HepG2 (cell line): ENCODE data around the gene PSMD4. TPM values are rescaled to one million over a fixed set of nuclear protein-coding genes. Genes with fewer than 3 reads are reported as not detected.

Source experiments
- DDIT3 ChIP-seq: sonication (generic); formaldehyde crosslinking; IDR thresholded peaks from 2 replicates; pipeline ENCODE4 v1.4.0; 2020; ENCODE audit warnings: mild to moderate bottlenecking, missing genetic modification reagents
- GATAD1 ChIP-seq: IDR thresholded peaks from 2 replicates; pipeline ENCODE4 v1.6.1; 2016; ENCODE audit warnings: missing genetic modification reagents, missing compliant biosample characterization
- IRF1 ChIP-seq: sonication (generic); formaldehyde crosslinking; IDR thresholded peaks from 2 replicates; pipeline ENCODE4 v1.4.0; 2020; ENCODE audit warnings: low read depth, mild to moderate bottlenecking, missing genetic modification reagents
- KDM5B ChIP-seq: sonication (generic); formaldehyde crosslinking; IDR thresholded peaks from 2 replicates; pipeline ENCODE4 v1.4.0; 2020; ENCODE audit warnings: missing genetic modification reagents, mild to moderate bottlenecking, borderline replicate concordance
- KDM6A ChIP-seq: IDR thresholded peaks from 2 replicates; pipeline ENCODE4 v1.6.1; 2016; ENCODE audit warnings: low read depth
- NCOA2 ChIP-seq: sonication (generic); formaldehyde crosslinking; IDR thresholded peaks from 2 replicates; pipeline ENCODE4 v1.8.0; 2022; ENCODE audit warnings: inconsistent platforms
- NFKBIZ ChIP-seq: IDR thresholded peaks from 2 replicates; pipeline ENCODE4 v1.6.1; 2018; ENCODE audit warnings: missing genetic modification reagents, missing compliant biosample characterization
- PAX8 ChIP-seq: sonication (generic); formaldehyde crosslinking; IDR thresholded peaks from 2 replicates; pipeline ENCODE4 v1.8.0; 2022; ENCODE audit warnings: mild to moderate bottlenecking, missing genetic modification reagents, borderline replicate concordance
- PPARG ChIP-seq: conservative IDR thresholded peaks from 2 replicates; pipeline ENCODE4 v1.6.1; 2016; ENCODE audit warnings: missing biosample characterization, missing genetic modification reagents
- SOX13 ChIP-seq, 3 experiments: fragments of 450-650 bp in 1 of 3; sonication (generic) in 1 of 3; formaldehyde crosslinking in 1 of 3; IDR thresholded peaks in 2 of 3; conservative IDR thresholded peaks in 1 of 3; 2 replicates each; pipeline versions ENCODE4 v1.5.0 to v1.6.1; 2016 to 2020; ENCODE audit warnings: antibody characterized with exemption in 1 of 3, mild to moderate bottlenecking in 1 of 3, missing compliant biosample characterization in 1 of 3, missing genetic modification reagents in 1 of 3, moderate library complexity in 1 of 3
- TARDBP ChIP-seq: sonication (generic); formaldehyde crosslinking; IDR thresholded peaks from 2 replicates; pipeline ENCODE4 v1.8.0; 2022; ENCODE audit warnings: mild to moderate bottlenecking, missing genetic modification reagents
- ZBTB3 ChIP-seq: sonication (generic); formaldehyde crosslinking; IDR thresholded peaks from 2 replicates; pipeline ENCODE4 v1.4.0; 2020; ENCODE audit warnings: low read depth, mild to moderate bottlenecking, moderate library complexity, missing genetic modification reagents, borderline replicate concordance
- ZFP90 ChIP-seq: sonication (generic); formaldehyde crosslinking; IDR thresholded peaks from 2 replicates; pipeline ENCODE4 v1.8.0; 2022; ENCODE audit warnings: missing genetic modification reagents, mild to moderate bottlenecking, inconsistent platforms, borderline replicate concordance
- ZNF136 ChIP-seq: sonication (generic); formaldehyde crosslinking; IDR thresholded peaks from 2 replicates; pipeline ENCODE4 v1.8.1; 2022; ENCODE audit warnings: low read depth, mild to moderate bottlenecking, moderate library complexity, missing genetic modification reagents
- ZNF451 ChIP-seq: sonication (generic); formaldehyde crosslinking; IDR thresholded peaks from 2 replicates; pipeline ENCODE4 v1.5.0; 2020; ENCODE audit warnings: mild to moderate bottlenecking, missing genetic modification reagents
- ZNF496 ChIP-seq: sonication (generic); formaldehyde crosslinking; IDR thresholded peaks from 2 replicates; pipeline ENCODE4 v1.8.1; 2023; ENCODE audit warnings: mild to moderate bottlenecking, moderate library complexity, missing genetic modification reagents; ENCODE audit not compliant: insufficient replicate concordance
- ZNF709 ChIP-seq: sonication (generic); formaldehyde crosslinking; IDR thresholded peaks from 2 replicates; pipeline ENCODE4 v1.5.0; 2020; ENCODE audit warnings: mild to moderate bottlenecking, missing genetic modification reagents
- ZNF740 ChIP-seq: sonication (generic); formaldehyde crosslinking; IDR thresholded peaks from 2 replicates; pipeline ENCODE4 v1.4.0; 2020; ENCODE audit warnings: missing genetic modification reagents
- polyA plus RNA-seq, 8 experiments: library from polyadenylated mRNA; depleted of rRNA in 3 of 8; stranded (reverse) in 7 of 8; unstranded in 1 of 8; fragments of >200 nt; fragmentation: Illumina TruSeq in 4 of 8; extraction: Trizol in 4 of 8; gene quantifications; 2 replicates each; pipeline versions ENCODE4 v1.2.1 to v1.2.3, GENCODE V29; 2011 to 2016; ENCODE audit warnings: low read depth in 4 of 8, missing spikeins in 1 of 8, mixed read lengths in 1 of 8; ENCODE audit not compliant: insufficient read depth in 1 of 8
- total RNA-seq, 5 experiments: library from RNA; depleted of rRNA; stranded (reverse); fragments of >200 nt; fragmentation: Illumina TruSeq; extraction: Trizol; gene quantifications; 2 replicates each; pipeline ENCODE4 v1.2.3, GENCODE V29; 2016; ENCODE audit warnings: low read depth in 1 of 5
- TF ChIP-seq, protein P1 (sequence below): sonication (generic); formaldehyde crosslinking; IDR thresholded peaks from 2 replicates; pipeline ENCODE4 v1.4.0; 2020; ENCODE audit warnings: missing genetic modification reagents
- TF ChIP-seq, protein P2 (sequence below): sonication (generic); formaldehyde crosslinking; IDR thresholded peaks from 2 replicates; pipeline ENCODE4 v1.4.0; 2020; ENCODE audit warnings: missing genetic modification reagents, borderline replicate concordance
- TF ChIP-seq, protein P3 (sequence below): sonication (generic); formaldehyde crosslinking; conservative IDR thresholded peaks from 2 replicates; pipeline ENCODE4 v1.8.1; 2023; ENCODE audit warnings: missing genetic modification reagents

Gene PSMD4
- total and polyA plus RNA-seq, 2 of the 13 experiments (the other 11 are each of a cell fraction or from before 2014, with no cell fraction given) = 194 to 243 TPM

DNA sequence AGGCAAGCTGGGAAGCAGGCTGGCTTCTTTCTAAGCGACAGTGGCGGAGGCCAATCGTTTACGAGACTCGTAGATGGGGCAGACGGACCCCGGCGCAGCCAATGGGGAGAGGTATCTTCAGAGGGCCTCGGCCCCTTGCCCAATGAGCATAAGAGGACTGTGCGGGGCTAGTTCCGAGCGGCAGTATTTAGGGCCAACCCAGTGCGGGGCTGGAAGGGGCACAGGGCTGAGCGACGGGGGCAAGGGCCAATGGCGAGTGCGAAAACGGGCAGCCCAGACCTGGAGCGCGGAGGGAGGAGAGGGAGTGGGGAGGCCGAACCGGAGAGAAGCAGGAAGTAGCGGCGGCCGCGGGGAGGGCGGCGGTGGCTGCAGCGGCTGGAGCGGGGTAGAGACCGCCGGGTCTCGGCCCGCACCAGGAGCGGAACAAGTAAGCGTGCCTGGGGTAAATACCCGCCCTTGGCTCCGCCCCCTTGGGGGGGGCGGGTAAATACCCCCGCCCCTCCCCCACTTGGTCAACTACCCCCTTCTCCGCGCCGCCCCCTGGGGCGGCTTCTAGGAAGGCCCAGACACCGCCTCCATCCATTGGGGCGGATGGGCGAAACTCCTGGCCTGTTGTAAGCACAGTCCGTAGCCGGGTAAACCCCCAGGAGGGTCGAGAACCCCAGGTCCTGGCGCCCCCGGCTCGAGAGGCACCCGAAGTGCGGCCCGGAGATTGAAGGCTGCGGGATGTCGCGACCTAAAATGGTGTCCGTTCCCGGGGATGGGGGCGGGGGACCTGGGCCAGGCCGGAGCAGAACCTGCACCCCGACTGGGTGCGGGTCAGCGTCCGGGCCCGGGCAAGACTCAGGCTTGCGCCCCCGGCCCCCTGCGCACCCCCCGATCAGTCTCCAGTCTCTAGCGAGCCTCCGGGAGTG is 27.7 kb downstream of the PSMD4 start, which contains the start of gene ZNF687 (continued):
- TF ChIP-seq, protein P1, sequence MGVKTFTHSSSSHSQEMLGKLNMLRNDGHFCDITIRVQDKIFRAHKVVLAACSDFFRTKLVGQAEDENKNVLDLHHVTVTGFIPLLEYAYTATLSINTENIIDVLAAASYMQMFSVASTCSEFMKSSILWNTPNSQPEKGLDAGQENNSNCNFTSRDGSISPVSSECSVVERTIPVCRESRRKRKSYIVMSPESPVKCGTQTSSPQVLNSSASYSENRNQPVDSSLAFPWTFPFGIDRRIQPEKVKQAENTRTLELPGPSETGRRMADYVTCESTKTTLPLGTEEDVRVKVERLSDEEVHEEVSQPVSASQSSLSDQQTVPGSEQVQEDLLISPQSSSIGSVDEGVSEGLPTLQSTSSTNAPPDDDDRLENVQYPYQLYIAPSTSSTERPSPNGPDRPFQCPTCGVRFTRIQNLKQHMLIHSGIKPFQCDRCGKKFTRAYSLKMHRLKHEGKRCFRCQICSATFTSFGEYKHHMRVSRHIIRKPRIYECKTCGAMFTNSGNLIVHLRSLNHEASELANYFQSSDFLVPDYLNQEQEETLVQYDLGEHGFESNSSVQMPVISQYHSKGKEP (CRISPR knock-in tag) = no peak
- TF ChIP-seq SOX13 (IDR thresholded peaks at IDR 0.05) (no peak), SOX13 (CRISPR knock-in tag; conservative IDR thresholded peaks at IDR 0.05 in 1 of 2, IDR thresholded peaks at IDR 0.05 in 1 of 2) (no peak), ZFP90 (CRISPR knock-in tag) (no peak), PPARG (no peak), ZNF451 (CRISPR knock-in tag) (no peak; the same call in 1 of the 2 replicates), IRF1 (CRISPR knock-in tag) (no peak), DDIT3 (no peak), ZNF496 (no peak), KDM5B (peak; percentile 9; the same call in 1 of the 2 replicates), KDM6A (no peak), NFKBIZ (CRISPR knock-in tag) (no peak; the same call in 1 of the 2 replicates), GATAD1 (CRISPR knock-in tag) (no peak), ZNF709 (CRISPR knock-in tag) (no peak), TARDBP (CRISPR knock-in tag) (no peak), ZNF136 (CRISPR knock-in tag) (0 out of 2 replicates have a peak, but pooled peaks have one; percentile 79), ZNF740 (peak; percentile 93), NCOA2 (CRISPR knock-in tag) (no peak; the same call in 1 of the 2 replicates), PAX8 (CRISPR knock-in tag) (no peak), ZBTB3 (CRISPR knock-in tag) (no peak)
- TF ChIP-seq, protein P2, sequence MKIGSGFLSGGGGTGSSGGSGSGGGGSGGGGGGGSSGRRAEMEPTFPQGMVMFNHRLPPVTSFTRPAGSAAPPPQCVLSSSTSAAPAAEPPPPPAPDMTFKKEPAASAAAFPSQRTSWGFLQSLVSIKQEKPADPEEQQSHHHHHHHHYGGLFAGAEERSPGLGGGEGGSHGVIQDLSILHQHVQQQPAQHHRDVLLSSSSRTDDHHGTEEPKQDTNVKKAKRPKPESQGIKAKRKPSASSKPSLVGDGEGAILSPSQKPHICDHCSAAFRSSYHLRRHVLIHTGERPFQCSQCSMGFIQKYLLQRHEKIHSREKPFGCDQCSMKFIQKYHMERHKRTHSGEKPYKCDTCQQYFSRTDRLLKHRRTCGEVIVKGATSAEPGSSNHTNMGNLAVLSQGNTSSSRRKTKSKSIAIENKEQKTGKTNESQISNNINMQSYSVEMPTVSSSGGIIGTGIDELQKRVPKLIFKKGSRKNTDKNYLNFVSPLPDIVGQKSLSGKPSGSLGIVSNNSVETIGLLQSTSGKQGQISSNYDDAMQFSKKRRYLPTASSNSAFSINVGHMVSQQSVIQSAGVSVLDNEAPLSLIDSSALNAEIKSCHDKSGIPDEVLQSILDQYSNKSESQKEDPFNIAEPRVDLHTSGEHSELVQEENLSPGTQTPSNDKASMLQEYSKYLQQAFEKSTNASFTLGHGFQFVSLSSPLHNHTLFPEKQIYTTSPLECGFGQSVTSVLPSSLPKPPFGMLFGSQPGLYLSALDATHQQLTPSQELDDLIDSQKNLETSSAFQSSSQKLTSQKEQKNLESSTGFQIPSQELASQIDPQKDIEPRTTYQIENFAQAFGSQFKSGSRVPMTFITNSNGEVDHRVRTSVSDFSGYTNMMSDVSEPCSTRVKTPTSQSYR (CRISPR knock-in tag) = peak; percentile 71
- TF ChIP-seq, protein P3, sequence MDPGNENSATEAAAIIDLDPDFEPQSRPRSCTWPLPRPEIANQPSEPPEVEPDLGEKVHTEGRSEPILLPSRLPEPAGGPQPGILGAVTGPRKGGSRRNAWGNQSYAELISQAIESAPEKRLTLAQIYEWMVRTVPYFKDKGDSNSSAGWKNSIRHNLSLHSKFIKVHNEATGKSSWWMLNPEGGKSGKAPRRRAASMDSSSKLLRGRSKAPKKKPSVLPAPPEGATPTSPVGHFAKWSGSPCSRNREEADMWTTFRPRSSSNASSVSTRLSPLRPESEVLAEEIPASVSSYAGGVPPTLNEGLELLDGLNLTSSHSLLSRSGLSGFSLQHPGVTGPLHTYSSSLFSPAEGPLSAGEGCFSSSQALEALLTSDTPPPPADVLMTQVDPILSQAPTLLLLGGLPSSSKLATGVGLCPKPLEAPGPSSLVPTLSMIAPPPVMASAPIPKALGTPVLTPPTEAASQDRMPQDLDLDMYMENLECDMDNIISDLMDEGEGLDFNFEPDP (CRISPR knock-in tag) = no peak
